Esophagus muscularis mucosa (tissue), 3 donors: ENCODE data around the gene RND3.

ENCODE experiments used
- CTCF ChIP-seq, 3 experiments: fragments of 200-600 bp in 2 of 3; fragments of 450-650 bp in 1 of 3; sonication (generic) in 2 of 3; IDR thresholded peaks; one replicate each; pipeline ENCODE4 v1.5.1; 2017 to 2019; ENCODE audit warnings: antibody characterized with exemption in 3 of 3, mild to moderate bottlenecking in 2 of 3, moderate library complexity in 1 of 3
- POLR2A ChIP-seq: fragments of 450-650 bp; IDR thresholded peaks from one replicate; pipeline ENCODE4 v1.6.1; 2017; ENCODE audit warnings: antibody characterized with exemption, moderate library complexity, mild to moderate bottlenecking, low read depth
- POLR2AphosphoS5 ChIP-seq, 2 donors: sonication (generic); formaldehyde crosslinking; IDR thresholded peaks; one replicate each; pipeline ENCODE4 v1.6.1; 2017; ENCODE audit warnings: antibody characterized with exemption in 2 of 2

- TF ChIP-seq POLR2AphosphoS5 (IDR thresholded peaks at IDR 0.05) (no peak), CTCF (IDR thresholded peaks at IDR 0.05) (no peak), POLR2A (no peak)
Measured at GRCh38 chr2:150475479-150476250, 11.8 kb downstream of the RND3 start.
